ENCODE data around the gene SCN9A. TPM values are rescaled to one million over a fixed set of nuclear protein-coding genes. Genes with fewer than 3 reads are reported as not detected.

The SCN9A gene
- under 0.01 TPM in 1 of 2 replicates, not detected in the other for total RNA-seq

GRCh38 chr2:166375736-166376487 lies at the start of gene SCN9A:
SCN9A (minus strand) TSS chr2:166375944; CDS start chr2:166311756, 64,188 bp downstream.

Other genes starting within 250 kb of the SCN9A start
- 0.11 and 0.13 TPM in 2 replicates for gene SCN1A, start 247.9 kb downstream of the SCN9A start, total RNA-seq
- not detected in 2 replicates for gene SCN7A, start 118.3 kb upstream of the SCN9A start, total RNA-seq

All from articular chondrocyte of knee joint (primary cell).